Measurements from ENCODE around the gene ABCA12. TPM values are rescaled to one million over a fixed set of nuclear protein-coding genes. Genes with fewer than 3 reads are reported as not detected.

ABCA12 gene
- total and polyA plus RNA-seq, 2 of the 8 experiments (the other 6 are each of a cell fraction or from before 2014, with no cell fraction given), result not detected

DNA sequence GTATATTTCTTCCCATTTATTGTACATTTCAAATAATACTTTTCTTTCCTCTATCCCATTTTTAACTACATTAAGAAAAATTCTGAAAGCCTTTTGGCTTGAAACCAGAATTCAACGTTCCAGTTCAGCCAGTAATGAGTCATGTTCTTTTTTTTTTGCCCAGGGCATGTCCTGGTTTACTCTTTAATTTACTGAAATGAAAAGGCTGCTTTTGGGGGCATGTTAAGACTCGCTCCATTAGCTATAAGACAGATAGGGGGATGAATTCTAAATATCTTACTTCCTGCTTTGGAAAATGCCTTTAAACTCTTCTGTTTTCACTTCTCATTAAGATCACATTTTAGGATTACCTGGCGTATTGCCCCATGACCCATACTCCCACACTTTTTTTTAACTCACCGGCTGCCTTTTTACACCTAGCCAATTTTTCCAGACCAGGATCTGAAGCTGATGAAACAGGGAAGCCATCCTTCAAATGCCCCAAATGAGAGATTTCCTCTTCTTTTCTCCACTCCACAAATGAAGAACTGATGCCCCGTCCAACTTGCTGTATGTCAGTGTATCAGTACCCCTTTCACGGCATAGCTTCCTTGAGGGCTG is 585 bp downstream of the ABCA12 start (continued):
- TF ChIP-seq, protein P1, sequence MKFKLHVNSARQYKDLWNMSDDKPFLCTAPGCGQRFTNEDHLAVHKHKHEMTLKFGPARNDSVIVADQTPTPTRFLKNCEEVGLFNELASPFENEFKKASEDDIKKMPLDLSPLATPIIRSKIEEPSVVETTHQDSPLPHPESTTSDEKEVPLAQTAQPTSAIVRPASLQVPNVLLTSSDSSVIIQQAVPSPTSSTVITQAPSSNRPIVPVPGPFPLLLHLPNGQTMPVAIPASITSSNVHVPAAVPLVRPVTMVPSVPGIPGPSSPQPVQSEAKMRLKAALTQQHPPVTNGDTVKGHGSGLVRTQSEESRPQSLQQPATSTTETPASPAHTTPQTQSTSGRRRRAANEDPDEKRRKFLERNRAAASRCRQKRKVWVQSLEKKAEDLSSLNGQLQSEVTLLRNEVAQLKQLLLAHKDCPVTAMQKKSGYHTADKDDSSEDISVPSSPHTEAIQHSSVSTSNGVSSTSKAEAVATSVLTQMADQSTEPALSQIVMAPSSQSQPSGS (IDR thresholded peaks at IDR 0.05; ENCODE audit: low read length), result no peak
- no peak for TF ChIP-seq BRCA1 (IDR thresholded peaks at IDR 0.05; ENCODE audit: low read depth, low read length)
